GM19351 (cell line): ENCODE data around the gene CLEC11A.

ENCODE experiments used
- ATAC-seq: cut with Tn5 transposase; IDR thresholded peaks from one replicate; pipeline ENCODE4 v1.9.1; 2021; ENCODE audit warnings: mild to moderate bottlenecking, moderate library complexity; ENCODE audit not compliant: unreplicated experiment

The CLEC11A gene

DNA sequence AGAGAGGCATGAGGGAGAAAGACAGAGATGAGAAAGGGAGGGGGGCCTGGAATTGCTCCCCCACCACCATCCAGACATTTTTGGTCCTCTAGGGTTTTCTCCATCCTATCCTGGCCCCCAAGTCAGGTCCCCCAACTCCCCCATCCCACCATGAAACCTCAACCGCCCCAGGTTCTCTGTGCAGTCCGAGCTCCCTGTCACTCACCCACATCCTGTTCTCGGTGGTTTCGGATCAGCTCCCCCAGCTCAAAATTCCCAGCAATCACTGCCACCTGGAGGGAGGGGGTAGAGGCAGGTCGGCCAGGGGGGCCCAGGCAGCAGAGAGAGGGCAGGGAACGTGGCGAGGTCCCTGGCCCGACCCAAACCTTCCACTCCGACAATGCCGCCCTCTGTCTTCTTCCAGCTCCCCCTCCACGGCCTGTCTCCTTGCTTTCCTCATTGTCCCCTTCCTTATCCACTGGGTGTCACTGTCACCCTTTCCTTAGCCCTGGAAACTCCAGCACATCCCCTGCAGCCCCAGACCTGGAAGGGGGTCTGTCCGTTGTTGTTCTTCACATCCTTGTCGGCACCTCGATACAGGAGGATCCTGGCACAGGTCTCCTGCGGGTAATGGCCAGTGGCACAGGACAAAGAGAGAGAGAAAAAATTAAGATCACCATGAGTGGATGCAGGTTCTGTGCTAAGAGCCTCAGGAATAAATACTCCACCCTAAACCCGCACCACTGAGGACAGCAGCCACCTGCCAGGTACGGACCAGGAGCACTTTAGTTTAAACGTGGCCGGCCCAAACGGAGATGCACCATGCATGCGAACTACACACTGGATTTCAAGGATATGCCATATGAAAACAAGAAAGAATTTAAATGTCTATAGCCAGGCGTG lies 19.0 kb upstream of the CLEC11A start:
- no peak for ATAC-seq

DNA sequence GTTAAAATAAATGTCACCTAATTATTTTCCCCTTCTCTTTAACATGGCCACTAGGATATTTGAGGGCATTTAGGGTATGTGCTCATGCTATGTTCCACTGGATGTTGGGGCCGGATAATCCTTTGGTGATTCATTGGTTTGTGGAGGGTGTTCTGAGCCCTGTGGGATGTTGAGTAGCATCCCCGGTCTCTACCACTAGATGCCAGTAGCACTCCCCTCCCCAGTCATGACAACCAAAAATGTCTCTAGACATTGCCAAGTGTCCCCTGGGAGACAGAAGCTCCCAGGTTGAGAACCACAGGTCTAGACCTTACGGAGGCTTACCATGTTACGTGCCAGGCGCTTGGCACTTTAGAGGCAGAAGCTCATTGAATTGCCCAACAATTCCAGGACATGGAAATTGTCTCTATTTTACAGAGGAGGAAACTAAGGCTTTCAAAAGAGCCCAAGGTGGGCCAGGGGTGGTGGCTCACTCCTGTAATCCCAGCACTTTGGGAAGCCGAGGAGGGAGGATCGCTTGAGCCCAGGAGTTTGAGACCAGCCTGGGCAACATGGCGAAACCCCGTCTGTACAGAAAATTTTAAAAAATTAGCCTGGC lies 17.6 kb upstream of the CLEC11A start:
- no peak for ATAC-seq

DNA sequence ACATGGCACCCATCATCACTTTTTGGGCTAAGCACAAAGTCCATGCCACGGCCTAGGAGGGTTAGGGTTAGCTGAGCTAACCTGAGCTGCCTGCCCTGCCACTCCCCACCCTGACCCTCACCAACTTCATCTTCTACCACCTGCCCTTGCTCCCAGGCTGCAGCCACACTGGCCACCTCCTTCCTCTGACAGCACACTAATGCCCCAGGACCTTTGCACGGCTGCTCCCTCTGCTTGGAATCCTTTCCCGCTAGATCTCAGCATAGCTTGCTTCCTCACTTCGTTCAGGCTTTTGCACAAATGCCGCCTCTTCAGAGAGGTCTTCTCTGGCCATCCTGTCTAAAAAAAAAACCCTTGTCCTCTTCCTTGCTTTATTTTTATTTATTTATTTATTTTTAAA lies 16.8 kb upstream of the CLEC11A start:
- ATAC-seq: no peak

DNA sequence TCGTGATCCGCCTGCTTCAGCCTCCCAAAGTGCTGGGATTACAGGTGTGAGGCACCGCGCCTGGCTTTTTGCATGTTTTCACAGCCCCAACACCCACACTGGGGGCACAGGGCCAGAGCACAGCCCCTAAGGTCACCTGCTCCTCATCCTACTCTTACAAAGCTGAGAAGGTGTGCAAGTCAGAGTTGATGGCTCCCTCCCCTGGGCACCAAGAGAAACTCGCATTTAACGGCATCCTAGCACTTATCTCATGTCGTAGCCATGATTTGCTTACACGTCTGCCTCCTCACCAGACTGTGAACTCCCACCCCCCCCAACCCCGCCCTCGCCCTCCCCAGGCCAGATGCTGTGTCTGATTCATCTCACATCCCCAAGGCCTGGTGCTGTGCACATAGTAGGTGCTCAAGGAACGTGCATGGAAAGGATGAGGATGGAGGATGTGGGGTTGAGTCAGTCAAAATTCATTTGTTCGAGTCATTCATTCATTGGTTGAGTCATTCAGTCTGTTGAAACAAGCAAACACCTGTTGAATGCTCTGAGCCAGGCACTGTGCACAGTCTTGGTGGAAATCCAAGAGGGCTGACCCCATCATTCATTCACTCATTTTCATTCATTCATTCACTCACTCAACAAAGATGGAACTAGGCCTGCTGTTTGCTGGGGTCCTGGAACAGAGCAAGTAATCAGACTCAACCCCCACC lies 14.8 kb upstream of the CLEC11A start:
- no peak for ATAC-seq

DNA sequence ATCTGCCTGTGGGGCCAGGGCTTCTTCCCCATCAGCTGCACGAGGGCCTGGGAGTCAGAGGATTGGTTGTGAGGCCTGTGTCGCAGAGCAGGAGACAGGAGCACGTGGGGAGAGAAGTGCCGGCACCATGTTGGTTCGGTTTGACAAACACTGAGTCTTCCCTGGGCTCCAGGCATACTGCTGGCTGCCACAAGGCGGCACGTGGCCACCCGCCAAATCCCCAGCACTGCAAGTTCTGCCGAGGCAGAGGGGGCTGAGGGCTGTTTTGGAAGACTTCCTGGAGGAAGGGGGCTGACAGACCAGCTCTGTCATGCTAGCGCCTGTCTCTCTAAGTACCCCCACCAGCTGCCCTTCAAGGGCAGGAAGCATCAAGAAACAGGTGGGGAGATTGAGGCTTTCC lies 13.1 kb upstream of the CLEC11A start:
- ATAC-seq: no peak

DNA sequence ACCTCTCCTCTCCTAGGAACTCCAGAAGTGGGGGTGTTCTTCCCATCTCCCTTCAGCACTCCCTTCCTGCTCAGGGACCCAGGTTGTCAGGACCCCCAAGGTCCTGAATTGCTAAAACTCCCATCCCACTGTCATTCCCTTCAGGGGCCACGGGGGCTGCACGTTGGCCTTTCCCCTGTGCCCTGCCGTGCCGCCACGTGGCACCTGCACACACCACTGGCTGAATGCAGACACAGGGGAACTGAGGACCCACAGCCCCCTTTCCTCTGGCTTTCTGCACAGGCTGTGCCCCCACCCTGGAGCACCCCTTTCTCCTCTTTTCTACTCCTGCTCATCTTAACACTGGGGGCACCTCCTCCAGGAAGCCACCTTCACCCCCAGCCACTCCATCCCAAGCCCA lies 12.6 kb upstream of the CLEC11A start:
- ATAC-seq: no peak

DNA sequence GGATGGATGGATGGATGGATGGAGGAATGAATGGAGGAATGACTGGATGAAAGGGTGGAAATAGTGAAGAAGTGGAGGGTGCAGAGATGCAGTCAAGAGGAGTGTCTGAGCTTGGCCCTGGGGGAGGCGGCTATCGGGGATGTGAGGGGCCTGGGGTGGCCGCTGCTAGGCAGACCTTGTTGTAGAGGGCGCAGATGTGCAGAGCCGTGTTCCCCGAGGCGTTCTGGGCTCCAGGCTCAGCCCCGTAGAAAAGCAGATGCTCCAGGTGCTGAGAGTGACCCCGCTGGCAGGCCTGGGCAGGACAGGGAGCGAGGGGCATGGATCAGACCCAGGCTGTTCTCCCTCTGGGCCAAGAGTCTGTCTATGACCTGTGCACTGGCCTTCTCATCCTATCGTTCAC lies 12.0 kb upstream of the CLEC11A start:
- ATAC-seq: no peak

DNA sequence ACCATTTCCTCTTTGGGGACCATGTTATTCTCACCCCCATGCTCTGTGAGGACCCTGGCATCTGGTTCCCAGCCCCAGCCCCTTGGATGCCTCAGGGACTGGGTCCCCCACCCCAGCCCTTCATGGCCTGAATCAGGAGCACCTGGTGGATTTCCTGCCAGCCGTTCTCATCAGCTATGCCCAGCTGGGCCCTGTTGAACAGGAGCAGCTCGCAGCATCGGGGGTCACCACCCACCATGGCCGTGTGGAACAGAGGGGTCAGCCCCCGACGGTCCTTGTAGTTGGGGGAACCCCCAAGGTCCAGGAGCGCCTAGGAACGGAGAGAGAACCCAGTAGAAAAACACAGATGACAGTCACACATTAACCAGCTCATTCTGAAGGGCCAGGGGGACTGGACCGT lies 11.4 kb upstream of the CLEC11A start:
- ATAC-seq: no peak

DNA sequence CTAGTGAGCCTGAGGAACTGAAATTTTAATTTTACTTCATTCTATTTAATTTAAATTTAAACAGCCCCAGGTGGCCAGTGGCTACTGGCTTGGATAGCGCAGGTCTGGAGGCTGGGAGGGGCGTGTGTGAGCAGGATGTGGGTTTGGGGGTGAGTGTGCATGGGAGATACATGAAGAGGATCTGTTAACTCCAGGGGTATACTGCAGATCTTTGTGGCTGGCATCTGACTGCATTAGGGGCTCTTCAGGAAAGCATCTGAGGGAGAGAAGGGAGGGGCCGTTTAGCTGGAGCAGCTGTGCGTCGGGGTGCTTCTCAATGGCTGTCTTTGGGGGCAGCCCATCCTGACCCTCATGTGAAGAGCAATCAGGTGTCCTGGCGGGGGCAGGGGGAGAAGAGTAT lies 10.3 kb upstream of the CLEC11A start:
- ATAC-seq: no peak

DNA sequence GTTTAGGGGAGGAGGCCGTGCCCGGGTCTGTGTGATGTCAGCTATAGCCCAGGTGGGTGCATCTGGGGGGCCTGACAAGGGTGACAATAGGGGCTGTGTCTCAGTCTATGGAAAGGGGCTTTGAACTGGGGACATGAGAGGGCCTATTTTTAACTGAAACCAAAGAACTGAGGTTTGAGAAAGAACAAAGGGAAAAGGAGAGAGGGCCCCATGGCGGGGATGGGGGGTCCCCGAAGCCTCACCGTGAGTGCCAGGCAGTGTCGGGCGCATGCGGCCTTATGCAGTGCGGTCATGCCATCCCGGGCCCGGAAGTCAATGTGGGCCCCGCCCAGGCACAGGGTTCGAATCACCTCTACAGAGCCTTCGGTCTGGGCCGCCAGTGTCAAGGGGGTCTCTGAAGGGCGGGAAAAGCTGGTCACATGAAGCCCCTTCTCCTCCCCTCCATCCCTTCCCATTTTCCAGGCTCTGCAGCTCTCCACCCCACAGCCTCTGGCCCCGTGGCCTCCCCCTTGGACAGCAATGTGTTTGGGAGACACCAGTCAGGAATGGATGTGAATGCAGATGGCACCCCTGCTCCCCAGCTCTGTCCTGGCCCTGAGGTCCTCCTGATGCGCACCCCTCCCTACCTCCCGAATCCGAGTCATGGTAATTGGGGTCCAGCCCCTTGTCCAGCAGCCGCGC lies 9.5 kb upstream of the CLEC11A start:
- ATAC-seq: no peak

DNA sequence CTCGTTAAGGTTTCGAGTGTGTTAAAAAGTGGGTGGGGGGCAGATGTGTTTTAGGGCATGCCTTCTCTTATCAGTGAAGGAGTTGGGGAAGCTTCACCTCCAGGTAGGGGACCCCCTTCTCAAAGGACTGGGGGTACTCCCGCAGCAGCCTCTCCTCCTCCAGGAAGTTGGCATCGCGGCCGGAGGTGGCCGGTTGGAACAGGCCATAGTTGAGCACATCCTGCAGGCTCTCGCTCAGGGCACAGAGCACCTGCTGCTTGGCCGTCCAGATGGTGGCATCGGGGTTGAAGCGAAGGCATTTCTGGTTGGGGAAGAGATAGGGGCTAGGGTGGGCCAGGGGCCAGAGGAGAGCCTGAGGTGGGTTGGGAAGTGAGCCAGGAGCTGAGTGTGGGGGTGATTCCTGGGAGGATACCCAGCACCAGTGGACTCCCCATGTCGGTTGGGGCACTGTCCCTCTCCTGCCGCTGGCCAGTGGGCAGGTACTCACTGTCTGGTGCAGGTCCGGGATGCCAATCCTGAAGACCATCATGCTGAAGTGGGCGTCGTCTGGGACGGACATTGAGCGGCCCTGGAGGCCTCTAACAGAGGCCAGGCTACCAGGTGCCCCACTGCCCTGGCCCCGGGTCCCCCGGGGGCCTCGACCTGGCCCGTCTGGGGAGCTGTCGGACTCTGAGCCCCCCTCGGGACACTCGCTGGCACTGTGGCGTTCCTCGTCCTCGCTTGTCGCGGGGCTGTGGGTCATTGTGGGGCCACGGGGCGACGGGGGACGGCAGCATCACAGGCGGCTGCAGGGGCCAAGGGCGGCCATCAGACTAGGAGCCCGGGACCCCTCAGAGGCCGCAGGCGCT lies 6.8 kb upstream of the CLEC11A start:
- ATAC-seq: no peak

DNA sequence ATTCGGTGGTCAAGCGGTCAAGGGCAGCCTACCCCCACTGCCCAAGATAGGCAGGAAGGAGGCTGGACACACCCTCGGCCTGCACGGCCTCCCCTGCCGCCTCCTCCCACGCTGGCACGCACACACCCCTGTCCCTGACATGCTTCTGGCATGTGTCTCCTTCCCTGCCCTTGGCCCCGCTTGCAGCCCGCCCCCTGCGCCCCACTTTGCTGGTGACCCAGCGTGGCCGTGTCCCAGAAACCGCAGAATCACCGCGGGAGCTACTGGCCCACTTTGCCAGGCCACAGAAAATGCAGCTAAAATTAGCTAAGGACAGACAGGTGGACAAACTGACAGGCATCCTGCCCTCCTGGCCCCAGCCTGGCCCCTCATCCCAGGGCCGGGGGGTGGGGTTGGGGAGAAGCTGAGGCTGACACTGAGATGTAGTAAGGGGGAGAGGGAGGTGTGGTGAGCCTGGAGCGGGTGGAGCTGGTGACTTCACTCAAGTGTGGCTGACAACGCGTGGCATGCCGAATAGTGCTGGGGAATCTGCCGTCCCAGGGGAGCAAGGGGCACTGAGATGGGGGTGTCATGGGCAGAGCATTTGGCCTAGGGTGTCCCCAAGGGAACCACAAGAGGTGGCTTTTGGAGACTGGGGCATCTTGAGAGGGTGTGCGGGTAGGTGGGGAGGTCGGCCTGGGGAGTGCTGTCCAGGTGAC lies 6.0 kb upstream of the CLEC11A start:
- ATAC-seq: no peak

DNA sequence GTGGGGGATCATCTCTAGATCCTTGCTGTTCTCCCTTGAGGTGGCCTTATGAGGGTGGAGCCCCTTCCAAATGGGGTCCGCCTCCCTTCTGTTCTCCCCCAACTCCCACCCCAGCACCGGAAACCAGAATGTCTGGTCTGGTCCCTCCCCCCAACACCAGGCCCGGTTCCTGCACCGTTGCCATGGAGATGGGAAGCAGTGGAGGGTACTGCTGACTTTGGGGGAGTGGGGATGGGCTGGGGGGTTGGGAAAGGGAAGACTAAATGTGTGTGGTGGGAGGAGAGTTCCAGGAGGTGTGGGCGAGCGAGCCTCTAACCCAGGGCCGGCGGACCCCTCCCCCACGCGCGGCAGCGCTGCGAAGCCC lies 5.3 kb upstream of the CLEC11A start:
- ATAC-seq: no peak

DNA sequence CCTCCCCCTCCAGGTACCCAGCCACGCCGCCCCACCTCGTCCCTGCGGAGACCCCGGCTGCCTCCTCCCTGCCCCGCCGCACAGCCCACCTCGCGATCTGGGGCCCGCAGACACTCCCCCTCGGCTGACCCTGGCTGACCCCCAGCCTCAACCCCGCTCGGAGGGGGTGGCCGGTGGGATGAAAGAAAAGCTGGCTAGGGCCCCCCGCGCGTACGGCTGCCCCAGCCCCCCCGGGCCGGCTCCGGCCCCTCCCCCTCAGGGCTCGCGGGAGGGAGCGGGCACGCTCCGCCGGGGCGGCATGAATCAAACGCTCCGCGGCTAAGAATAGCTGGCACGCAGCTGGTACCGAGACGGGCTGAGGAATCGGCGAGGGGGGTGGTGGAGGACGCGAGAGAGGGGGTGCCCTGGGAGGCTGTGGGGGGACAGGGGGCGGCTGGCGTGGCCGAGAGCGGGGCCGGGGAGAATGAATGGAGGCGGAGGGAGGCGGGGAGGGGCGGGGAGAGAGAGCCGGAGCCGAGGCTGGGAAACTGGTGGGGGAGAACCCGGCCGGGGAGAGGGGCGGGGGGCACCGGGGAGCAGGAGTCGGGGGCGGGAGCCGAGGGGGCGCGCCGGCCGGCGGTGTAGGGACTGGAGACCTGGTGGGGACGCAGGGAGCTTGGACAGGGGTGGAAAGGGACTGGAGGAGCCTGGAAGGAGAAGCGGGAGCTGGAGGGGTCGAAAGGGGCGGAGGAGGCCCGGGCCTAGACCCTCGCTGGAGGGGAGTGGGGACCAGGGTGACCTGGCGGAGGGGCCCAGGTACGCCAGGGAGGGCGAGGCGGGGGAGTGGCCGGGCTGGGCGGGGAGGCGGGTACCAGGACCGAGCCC lies 4.7 kb upstream of the CLEC11A start:
- ATAC-seq: no peak

DNA sequence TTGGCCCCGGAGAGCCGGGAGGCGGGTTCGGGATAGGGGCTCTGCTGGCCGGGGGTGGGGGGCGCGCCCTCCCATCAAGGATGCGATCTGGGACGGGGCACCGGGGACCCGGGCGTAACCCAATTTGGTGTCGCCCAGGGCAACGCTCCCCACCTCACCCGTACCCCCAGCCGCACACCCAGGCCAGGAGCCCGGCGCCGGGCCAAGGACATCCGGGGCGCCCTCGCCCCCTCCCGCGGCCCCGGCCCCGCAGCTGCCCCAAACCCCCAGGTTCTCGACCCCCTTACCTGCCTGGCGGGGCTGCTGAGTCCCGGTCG lies 4.1 kb upstream of the CLEC11A start:
- no peak for ATAC-seq

DNA sequence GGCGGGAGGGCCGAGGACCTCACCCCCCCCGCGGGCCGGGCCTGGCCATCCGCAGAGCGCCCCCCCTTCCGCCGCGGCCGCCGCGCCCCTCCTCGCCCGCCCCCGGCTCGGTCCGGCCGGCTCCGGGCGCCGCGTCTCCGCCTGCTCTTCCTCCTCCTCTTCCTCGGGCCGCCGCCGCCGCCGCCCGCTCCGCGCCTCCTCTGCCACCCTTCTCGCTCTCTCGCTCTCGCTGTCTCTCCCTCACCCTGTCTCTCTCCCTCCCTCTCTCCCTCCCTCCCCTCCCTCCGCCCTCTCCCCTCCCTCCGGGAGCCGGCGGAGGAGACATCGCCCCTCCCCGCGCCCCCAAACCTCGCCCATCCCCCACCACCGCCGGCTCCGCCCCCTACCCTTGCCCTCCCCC lies 3.6 kb upstream of the CLEC11A start, which contains the start of gene SHANK1:
Gene SHANK1 (minus strand): TSS at position 237 of the 400 bp plus-strand sequence. CDS start 2,883 bp downstream, outside the sequence.
- ATAC-seq: no peak

DNA sequence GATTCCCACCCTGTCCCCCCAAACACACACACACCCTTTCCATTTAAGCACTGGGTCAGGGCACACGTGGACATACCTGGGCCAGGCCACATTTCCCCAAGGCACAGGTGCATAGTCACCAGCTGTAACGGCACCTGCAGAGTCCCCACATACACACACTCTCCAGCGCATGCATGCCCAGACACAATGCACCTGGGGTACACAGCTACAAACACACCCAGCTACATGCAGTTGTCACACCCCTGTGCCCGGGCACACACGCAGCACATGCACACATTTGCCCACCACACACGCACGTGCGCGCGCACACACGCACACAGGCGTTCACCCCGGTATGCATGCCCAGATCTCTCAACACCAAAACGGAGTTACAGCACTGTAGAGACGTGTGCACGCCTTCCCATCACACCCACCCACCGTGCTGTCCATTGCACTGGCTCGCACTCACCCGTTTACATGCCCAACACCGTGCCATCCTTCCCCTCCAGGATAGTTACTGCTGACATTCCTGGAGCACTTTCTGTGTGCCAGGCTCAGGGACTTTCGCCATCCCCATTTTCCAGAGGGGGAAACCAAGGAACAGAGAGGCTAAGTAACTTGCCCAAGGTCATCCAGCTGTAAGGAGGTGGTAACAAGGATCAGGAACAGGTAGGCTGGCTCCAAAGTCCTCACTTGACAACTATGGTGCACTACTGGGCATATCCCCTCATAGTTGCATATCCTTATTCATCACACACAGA lies 2.8 kb upstream of the CLEC11A start:
- no peak for ATAC-seq

DNA sequence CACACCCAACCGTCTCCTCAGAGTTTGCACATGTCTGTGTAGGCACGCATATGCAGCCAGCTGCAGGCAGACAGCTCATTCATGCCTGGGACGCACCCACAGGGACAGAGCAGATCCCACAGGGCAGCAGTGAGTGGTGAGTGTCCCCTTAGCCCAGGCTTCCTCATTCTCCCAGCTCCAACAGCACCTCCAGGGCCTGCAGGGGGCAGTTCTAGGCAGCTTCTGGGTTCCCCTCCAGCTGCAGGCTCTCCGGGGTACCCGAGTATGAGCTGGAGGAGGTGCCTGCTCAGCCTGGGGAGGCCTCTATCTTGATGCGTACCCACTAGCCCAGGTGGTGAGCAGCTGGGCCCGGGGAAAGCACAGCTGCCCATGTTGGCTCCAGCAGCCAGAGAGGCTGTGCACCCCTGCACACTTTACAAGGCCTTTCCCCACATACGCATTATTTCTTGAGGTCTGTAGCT lies 2.2 kb upstream of the CLEC11A start:
- ATAC-seq: no peak
